Testis (tissue), 3 donors: ENCODE results near the gene F12. TPM values are rescaled to one million over a fixed set of nuclear protein-coding genes. Genes with fewer than 3 reads are reported as not detected.

Experiments
- DNase-seq: peaks from one replicate; pipeline ENCODE4 v3.0.0-alpha.2; 2019
- H3K27ac ChIP-seq, 2 donors: fragments of 200-600 bp; sonication (generic); one replicate each; pipeline ENCODE4 v1.5.1; 2019
- H3K27me3 ChIP-seq: fragments of 200-600 bp; sonication (generic); one replicate; pipeline ENCODE4 v1.5.1; 2019
- H3K36me3 ChIP-seq: fragments of 200-600 bp; sonication (generic); one replicate; pipeline ENCODE4 v1.5.1; 2017; ENCODE audit warnings: low read depth; ENCODE audit errors: missing control alignments
- H3K4me1 ChIP-seq: fragments of 200-600 bp; sonication (generic); one replicate; pipeline ENCODE4 v1.5.1; 2019
- H3K4me3 ChIP-seq, 2 donors: fragments of 200-600 bp; sonication (generic); one replicate each; pipeline ENCODE4 v1.5.1; 2017 to 2019
- H3K9me3 ChIP-seq: fragments of 200-600 bp; sonication (generic); one replicate; pipeline ENCODE4 v1.5.1; 2017
- POLR2A ChIP-seq: fragments of 450-650 bp; IDR thresholded peaks from one replicate; pipeline ENCODE4 v1.6.1; 2017; ENCODE audit warnings: antibody characterized with exemption, mild to moderate bottlenecking, moderate library complexity
- WGBS, 2 donors: methylation state at CpG; one replicate each; pipeline ENCODE4 v1.1.5; 2018; 5-methylcytosine and 5-hydroxymethylcytosine counted together
- intact Hi-C: fragments of 100-400 bp; cut with DNase I; formaldehyde crosslinking; loops from one replicate; pipeline ENCODE4 v1.15.1; 2023; ENCODE audit warnings: low total_unique reads
- polyA plus RNA-seq: library from polyadenylated mRNA; stranded (reverse); fragments of 350-450 nt; fragmentation: Illumina TruSeq; extraction: RNeasy Lipid Tissue Mini Kit (QIAGEN cat#74804); gene quantifications from one replicate; pipeline ENCODE4 v1.2.3, GENCODE V29; 2014; ENCODE audit warnings: low read depth, low replicate concordance; ENCODE audit not compliant: insufficient read depth
- total RNA-seq, 2 donors: library from RNA; depleted of rRNA; stranded (reverse); fragments of >200 nt; gene quantifications; one replicate each; pipeline ENCODE4 v1.2.3, GENCODE V29; 2016
- TF ChIP-seq, protein P1 (sequence below), 3 experiments: fragments of 450-650 bp in 2 of 3; fragments of 200-600 bp in 1 of 3; sonication (generic) in 1 of 3; IDR thresholded peaks; one replicate each; pipeline ENCODE4 v1.5.1; 2016 to 2019; ENCODE audit warnings: antibody characterized with exemption in 3 of 3, mild to moderate bottlenecking in 2 of 3, moderate library complexity in 1 of 3

F12 gene
- total and polyA plus RNA-seq, 3 donors from 2014 or later, result 4.9 to 5.8 (median 5.3) TPM

DNA sequence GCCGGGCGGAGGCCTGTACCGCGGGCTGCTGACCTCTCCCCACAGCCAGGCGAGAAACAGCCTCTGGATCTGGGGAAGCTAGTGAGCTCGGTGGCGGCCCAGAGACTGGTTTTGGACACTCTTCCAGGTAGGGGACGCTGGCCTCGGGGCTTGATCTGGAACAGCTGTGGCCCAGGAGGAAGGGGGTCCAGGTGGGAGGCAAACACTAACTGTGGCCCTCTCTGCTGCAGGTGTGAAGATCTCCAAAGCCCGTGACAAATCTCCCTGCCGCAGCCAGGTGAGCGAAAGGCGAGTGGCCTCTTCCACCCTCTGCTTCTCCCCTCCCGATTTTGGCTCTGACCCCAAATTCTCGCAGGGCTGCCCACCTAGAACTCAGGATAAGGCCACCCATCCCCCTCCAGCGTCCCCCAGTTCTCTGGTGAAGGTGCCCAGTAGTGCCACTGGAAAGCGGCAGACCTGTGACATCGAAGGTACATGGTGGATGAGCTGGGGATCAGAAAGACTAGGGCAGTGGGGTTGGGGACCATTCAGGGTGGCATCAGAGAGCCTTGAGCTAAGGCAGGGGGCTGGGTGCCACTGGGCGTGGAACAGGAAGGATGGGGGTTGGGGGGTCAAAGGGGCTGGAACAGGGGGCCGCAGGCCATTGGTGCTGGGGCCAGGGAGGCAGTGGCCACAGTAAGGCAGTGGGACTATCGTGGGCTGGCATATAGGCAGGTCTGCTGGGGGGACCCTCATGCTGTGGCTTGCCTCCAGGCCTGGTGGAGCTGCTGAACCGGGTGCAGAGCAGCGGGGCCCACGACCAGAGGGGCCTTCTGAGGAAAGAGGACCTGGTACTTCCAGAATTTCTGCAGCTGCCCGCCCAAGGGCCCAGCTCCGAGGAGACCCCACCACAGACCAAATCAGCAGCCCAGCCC lies 38.0 kb downstream of the F12 start:
- Histone ChIP-seq H3K36me3 (no peaks in the 10 kb centered on the region), H3K27ac (no peak overlapping the region), H3K4me3 (no peak overlapping the region), H3K27me3 (no peaks in the 10 kb centered on the region), H3K4me1 (peaks cover 19% of the 10 kb centered on the region), H3K9me3 (no peaks in the 10 kb centered on the region)
- intact Hi-C loops, result no loop called here
- 69 to 85% methylated on average over 13 to 21 of the region's 26 CpGs for WGBS, 2 donors
- DNase-seq, result no peak
- TF ChIP-seq, protein P1, sequence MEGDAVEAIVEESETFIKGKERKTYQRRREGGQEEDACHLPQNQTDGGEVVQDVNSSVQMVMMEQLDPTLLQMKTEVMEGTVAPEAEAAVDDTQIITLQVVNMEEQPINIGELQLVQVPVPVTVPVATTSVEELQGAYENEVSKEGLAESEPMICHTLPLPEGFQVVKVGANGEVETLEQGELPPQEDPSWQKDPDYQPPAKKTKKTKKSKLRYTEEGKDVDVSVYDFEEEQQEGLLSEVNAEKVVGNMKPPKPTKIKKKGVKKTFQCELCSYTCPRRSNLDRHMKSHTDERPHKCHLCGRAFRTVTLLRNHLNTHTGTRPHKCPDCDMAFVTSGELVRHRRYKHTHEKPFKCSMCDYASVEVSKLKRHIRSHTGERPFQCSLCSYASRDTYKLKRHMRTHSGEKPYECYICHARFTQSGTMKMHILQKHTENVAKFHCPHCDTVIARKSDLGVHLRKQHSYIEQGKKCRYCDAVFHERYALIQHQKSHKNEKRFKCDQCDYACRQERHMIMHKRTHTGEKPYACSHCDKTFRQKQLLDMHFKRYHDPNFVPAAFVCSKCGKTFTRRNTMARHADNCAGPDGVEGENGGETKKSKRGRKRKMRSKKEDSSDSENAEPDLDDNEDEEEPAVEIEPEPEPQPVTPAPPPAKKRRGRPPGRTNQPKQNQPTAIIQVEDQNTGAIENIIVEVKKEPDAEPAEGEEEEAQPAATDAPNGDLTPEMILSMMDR (IDR thresholded peaks at IDR 0.05), result no peak
- TF ChIP-seq POLR2A, result no peak

- no peaks in the 10 kb centered on the region for H3K36me3 ChIP-seq
- WGBS, 2 donors, result 36 to 55% methylated on average over 3 to 12 of the region's 42 CpGs
- no peak overlapping the region for H3K4me3 ChIP-seq
- no peak for TF ChIP-seq POLR2A
- TF ChIP-seq, protein P1 (IDR thresholded peaks at IDR 0.05), result peak in 1 of 3 experiments; percentile 47
- no peaks in the 10 kb centered on the region for H3K9me3 ChIP-seq
- no peaks in the 10 kb centered on the region for H3K27me3 ChIP-seq
- DNase-seq, result peak; percentile 84
- H3K27ac ChIP-seq, result no peak overlapping the region
- peaks cover 18% of the 10 kb centered on the region for H3K4me1 ChIP-seq
- intact Hi-C loops, result no loop called here
These were observed 38.8 kb downstream of the F12 start for GRCh38 chr5:177370488-177371119.

- intact Hi-C loops, result no loop called here
- Histone ChIP-seq H3K4me3 (no peak overlapping the region), H3K36me3 (no peaks in the 10 kb centered on the region), H3K27ac (no peak overlapping the region), H3K9me3 (no peaks in the 10 kb centered on the region), H3K4me1 (peaks cover 18% of the 10 kb centered on the region), H3K27me3 (no peaks in the 10 kb centered on the region)
- no peak for TF ChIP-seq POLR2A
- TF ChIP-seq, protein P1 (IDR thresholded peaks at IDR 0.05), result no peak
- DNase-seq, result no peak
- 65 to 69% methylated on average over 11 of the region's 11 CpGs for WGBS, 2 donors
These were observed 39.5 kb downstream of the F12 start for GRCh38 chr5:177369645-177370440.

DNA sequence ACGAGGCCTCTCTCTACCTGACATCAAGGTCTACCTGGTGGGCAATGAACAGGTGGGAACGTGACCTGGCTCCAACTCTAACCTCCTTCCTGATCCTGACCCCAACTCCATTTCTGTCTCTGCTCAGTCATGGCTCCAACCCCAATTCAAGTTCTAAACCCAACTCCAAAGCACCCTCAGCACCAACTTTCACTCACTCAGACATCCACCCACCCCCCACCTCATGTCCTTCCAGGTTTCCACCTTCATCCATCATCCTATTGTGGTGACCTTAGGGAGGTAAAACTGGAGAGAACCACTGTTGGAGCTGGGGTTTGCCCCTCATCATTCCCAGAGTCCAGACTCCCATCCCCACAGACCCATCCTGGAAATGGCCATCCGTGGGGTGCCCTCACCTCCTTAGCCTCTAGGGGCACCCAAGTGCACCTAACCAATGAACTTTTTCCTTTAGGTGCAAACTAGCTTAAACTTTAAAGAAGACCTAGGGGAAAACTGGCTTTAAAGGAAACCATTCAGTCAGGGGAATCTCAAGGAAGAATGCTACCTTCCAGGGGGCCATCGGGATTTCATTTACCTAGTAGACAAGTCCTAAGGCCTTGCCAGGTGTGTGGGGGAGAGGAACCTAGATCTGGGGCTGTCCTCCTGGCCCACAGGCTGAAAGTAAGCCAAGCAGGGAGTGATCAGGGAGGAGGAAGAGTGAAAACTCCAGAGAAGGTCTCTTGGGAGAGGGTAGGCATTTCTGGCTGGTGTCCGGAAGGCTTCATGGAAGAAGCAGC lies 40.3 kb downstream of the F12 start:
- Histone ChIP-seq H3K27ac (no peak overlapping the region), H3K4me1 (peaks cover 18% of the 10 kb centered on the region), H3K9me3 (no peaks in the 10 kb centered on the region), H3K4me3 (no peak overlapping the region), H3K36me3 (no peaks in the 10 kb centered on the region), H3K27me3 (no peaks in the 10 kb centered on the region)
- no peak for TF ChIP-seq POLR2A
- TF ChIP-seq, protein P1 (IDR thresholded peaks at IDR 0.05), result peak; percentile 27 to 55 (median 46)
- 67 to 79% methylated on average over 4 to 5 of the region's 5 CpGs for WGBS, 2 donors
- intact Hi-C loops, result no loop called here
- DNase-seq, result no peak
